Hematopoietic multipotent progenitor cell treated with erythropoietin and hydrocortisone succinate and interleukin-3 and kit ligand, for 4 days (in vitro differentiated cells): ENCODE results near the gene SH3BGR.
A peak's percentile ranks its signal among the peaks of the same experiment; 100 is the strongest.

ENCODE experiments used
- DNase-seq: peaks from one replicate; pipeline ENCODE4 v3.0.0-alpha.2; 2015

SH3BGR gene

GRCh38 chr21:39461419-39461818 lies 9.6 kb downstream of the SH3BGR start:
- no peak for DNase-seq

GRCh38 chr21:39463308-39463707 lies 11.5 kb downstream of the SH3BGR start:
- no peak for DNase-seq

- no peak for DNase-seq
These were observed 14.8 kb downstream of the SH3BGR start for GRCh38 chr21:39466584-39466983.

DNA sequence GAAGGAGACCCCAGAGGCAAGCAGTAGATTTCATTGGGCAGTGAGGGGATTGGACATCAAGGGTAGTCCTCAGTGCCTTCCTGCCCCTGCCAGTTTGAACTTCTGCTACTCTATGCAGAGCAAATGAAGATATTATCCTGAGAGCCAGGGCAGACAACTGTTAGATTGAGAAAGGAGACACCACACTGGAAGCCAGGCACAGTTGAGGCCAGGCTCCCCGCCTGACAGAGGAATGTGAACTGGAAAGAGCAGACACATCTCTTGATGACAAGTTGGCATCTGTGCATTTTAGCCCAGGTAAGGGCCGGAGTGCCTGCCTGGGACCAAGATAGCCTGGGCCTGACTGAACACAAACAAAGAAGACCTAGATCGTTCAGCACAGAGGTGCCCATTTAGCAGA lies 16.0 kb downstream of the SH3BGR start:
- DNase-seq: no peak

DNA sequence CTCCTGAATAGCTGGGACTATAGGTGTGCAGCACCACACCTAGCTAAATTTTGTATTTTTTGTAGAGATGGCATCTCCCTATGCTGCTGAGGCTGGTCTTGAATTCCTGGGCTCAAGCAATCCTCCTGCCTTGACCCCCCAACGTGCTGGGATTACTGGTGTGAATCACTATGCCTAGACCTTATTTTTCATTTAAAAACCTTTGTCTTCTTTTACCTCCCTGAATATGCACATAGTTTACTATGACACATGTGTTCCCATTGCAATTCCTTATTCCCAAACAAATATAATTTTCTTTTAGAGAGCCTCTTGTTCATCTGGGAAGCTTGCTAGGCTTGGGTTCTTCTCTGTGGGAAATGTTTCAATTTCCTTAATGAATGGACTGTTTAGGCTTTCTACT lies 16.8 kb downstream of the SH3BGR start:
- no peak for DNase-seq

DNA sequence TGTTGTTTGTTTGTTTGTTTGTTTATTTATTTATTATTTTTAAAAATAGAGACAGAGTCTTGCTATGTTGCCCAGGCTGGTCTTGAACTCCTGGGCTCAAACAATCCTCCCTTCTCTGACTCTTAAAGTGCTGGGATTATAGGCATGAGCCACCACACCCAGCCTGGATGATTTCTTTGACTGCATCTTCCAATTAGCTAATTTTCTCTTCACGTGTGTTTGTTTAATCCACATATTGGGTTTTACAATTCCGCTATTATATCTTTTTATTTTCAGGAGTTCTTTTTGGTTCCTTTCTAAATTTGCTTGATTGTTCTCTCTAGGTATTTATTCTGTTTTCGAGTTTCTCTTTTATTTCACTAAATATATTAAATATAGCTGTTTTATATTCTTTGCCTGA lies 19.8 kb downstream of the SH3BGR start:
- DNase-seq: no peak

GRCh38 chr21:39472786-39473185 lies 21.0 kb downstream of the SH3BGR start:
- DNase-seq: no peak

DNA sequence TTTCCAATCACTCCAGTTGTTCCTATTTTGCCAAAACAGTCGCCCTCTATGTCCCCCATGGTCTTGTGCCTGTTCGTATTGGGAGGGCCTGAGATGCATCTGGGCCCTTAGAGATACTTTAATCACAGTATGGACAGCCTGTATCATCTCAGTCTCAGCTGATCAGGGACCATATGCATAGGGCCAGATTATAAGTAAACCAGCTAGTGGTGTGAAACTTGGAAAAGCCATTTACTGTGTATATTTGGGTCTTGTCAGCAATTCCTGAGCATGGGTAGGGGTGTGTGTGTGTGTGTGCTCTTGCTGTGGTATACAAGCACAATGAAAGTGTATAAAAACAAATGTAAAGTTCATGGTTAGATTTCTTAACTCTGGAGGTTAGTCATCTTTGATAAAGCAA lies 22.8 kb downstream of the SH3BGR start:
- DNase-seq: no peak

DNA sequence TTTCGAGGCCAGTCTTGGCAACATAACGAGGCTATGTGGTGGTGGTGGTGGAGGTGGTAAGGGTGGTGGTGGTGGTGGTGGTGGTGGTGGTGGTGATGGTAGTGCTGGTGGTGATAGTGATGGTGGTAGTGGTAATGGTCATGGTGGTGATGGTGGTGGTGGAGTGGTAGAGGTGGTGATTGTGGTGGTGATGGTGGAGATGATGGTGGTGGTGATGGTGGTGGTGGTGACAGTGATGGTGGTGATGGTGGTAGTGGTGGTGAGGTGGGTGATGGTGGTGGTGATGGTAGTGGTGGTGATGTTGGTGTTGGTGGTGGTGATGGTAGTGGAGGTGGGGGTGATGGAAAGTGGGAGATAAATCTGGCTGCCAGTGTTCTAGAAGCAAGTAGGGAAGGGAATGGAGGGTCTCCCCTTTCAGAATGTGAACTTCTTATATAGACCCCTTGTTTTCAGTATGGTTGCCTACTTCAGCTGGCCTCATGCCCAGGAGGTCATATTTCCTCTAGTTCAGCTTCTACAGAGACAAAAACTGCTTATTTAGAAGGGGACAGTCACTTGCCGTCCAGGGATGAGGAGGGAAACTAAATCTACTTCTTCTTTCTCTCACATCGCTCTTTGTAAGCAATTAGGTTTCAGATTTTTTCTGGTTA lies 27.5 kb downstream of the SH3BGR start:
- no peak for DNase-seq

DNA sequence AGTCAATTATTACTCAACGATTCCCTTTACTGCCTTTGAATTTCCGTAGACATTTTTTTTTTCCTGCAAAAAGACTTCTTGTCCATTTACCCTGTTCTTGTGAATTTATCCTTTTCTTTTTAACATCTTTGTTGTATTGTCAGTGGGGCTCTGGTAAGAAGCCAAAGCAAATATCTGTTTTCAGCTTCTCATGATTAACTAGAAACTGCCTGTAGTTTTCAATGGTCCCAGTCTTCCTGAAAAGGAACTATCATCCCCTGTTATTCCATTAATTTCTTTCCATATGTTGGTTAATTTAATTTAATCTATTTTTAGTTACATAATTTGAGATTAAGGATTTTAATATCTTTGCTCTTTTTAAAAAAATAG lies 28.0 kb downstream of the SH3BGR start:
- no peak for DNase-seq

DNA sequence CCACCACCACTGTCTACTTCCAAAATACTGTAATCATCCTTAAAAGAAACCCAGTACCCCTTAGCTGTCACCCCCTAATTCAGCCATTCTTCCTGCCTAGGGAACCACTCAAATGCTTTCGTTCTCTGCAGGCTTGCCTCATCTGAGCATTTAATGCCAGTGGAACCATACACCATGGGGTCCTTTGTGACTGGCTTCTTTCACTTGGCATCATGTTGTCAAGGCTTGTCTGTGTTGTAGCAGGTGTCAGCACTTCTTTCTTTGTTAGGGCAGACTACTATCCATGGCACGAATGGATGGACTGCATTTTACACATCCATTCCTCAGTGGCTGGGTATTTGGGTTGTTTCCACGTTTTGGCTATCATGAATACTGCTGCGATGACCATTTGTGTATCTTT lies 28.5 kb downstream of the SH3BGR start:
- no peak for DNase-seq

GRCh38 chr21:39481886-39482285 lies 30.1 kb downstream of the SH3BGR start:
- no peak for DNase-seq

DNA sequence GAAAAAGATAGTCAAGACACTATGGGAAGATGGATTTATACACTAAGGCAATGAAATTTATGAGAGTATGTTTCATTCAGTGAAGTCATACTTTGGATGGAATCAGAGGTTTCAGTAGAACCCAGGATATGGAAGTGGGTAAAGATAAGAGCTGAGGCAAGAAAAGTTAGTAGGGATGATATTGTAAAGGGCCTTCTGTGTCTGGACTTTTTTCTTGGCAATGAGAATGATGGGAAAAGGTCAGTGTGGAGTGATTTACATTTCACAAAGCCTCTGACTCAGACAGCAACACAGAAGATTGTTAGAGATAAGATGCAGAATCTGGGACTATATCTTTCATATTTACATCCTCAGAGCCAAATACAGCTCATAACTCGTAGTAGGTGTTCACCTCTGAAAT lies 32.1 kb downstream of the SH3BGR start:
- no peak for DNase-seq

DNA sequence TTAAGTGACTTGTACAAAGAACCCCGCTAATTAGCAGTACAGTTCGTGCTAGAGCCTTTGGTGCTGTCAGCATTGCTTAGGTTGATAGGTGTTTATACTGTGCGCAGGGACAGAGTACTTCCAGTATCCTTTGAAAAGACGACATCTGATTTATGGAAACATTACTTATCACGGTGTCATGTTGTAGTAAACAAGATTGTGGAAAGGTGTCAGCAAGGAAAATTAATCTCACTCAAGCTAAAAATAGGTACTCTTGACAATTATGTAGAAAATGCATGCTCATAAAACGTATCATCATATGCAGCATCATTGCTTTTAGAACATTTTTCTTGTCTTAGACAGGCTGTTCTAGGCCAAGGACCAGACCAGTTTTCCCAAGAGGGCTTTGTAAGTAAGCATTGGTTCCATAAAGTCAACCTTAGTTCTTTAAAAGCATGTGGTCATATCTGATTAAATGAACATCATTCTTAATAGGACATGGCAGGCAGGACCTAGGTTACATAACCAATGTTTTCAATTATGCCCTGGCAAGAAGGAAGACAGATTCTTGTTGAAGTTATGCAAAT lies 33.0 kb downstream of the SH3BGR start:
- no peak for DNase-seq

DNA sequence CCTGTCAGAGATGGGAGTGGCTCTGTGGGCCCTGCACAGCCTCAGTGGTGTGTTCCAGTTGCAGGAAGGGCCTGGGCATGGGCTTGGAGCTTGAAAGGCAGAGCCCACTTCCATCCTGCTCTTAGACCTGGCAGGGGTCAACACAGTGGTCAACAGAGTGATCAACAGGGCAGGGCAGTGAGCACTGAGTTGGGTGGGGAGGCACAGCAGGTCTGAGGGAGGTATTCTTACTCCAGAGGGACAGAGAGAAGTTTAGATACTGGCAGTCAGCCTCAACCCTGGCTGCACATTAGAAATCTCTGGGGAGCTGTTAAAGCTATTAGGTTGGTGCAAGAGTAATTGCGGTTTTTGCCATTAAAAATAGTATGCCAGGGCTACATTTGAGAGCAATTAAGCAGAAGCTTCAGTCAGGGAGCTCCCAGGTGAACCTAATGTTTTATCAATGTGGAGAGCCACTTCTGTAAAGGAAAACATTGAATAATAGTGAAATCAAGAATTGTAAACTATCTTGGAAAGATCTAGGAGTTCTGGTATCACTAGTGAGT lies 37.7 kb downstream of the SH3BGR start:
- no peak for DNase-seq

GRCh38 chr21:39499156-39499555 lies 47.4 kb downstream of the SH3BGR start:
- DNase-seq: no peak

- no peak for DNase-seq
These were observed 50.9 kb downstream of the SH3BGR start for GRCh38 chr21:39502631-39503030.

DNA sequence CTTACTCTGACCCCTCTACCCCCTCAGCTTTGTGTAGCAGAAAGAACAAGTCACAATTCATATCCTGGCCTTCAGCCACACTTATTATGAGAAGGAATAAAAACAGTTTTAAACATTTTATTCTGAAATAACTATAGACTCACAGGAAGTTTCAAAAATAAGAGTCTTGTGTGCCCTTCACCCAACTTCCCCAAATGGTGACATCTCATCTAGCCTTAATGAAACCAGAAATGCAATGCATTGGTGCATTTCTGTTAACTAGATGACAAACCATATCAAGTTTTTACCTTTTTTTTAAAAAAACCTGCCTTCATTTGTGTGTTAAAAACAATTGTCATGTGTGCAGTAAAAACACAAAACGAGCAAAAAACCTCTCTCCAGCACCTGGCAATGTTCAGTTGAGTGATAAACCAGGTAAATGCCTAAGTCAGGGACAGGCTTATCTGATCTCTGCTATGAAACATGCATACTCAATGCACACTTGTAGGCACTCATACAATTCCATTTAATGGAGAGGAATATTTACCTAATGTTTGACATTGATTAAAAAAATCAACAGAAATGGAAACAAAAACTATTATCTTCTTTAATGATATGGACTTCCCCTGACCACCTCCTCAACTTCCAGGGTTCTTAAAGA lies 51.5 kb downstream of the SH3BGR start:
- DNase-seq: peak; percentile 58

- DNase-seq: no peak
These were observed 52.5 kb downstream of the SH3BGR start for GRCh38 chr21:39504230-39504629.

DNA sequence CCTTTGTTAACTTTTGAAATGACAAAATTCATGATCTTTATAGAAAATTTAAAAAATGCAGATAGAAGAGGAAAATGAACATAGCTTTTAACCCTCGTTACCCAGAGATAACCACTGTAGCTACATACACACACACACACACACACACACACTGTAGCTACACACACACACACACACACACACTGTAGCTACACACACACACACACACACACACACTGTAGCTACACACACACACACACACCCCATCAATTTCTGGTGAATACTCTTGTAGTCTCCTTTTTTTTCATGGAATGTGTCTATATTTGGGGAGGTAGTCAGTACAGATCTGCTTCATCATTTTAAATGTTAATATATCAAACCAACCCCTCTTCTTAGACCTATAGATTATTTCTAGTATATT lies 58.5 kb downstream of the SH3BGR start:
- no peak for DNase-seq

DNA sequence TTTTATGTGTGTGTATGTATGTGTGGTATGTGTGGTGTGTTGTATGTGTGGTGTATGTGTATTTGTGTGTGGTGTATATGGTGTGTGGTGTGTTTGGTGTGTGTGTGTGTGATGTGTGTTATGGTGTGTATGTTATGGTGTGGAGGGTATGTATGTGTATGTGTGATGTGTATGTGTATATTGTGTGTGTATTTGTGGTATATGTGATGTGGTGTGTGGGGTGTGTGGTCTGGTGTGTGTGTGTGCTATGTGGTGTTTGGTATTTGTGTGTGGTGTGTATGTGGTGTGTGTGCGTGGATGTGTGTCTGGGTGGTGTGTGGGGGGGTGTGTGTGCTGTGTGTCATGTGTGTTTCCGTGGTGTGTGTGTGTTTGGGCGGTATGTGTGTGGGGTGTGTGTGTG lies 59.3 kb downstream of the SH3BGR start:
- no peak for DNase-seq

DNA sequence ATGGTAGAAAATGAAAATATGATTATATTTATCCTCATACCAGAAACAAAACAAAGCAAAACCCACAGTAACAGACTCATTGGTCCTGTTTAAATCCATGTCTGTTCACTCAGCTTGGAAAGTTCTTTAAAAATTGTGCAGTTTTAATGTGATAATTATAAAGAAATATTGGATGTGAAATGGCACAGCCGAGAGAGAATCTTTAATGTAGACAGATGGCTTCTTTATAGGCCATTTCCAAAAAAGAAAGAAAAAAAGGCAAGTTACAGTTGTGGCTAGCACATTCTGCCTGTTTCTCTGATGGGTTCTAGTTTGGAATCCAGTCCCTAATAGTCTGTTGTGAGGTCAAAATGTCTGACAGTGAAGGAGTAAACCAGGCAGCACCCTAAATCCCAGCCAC lies 62.0 kb downstream of the SH3BGR start:
- no peak for DNase-seq

DNA sequence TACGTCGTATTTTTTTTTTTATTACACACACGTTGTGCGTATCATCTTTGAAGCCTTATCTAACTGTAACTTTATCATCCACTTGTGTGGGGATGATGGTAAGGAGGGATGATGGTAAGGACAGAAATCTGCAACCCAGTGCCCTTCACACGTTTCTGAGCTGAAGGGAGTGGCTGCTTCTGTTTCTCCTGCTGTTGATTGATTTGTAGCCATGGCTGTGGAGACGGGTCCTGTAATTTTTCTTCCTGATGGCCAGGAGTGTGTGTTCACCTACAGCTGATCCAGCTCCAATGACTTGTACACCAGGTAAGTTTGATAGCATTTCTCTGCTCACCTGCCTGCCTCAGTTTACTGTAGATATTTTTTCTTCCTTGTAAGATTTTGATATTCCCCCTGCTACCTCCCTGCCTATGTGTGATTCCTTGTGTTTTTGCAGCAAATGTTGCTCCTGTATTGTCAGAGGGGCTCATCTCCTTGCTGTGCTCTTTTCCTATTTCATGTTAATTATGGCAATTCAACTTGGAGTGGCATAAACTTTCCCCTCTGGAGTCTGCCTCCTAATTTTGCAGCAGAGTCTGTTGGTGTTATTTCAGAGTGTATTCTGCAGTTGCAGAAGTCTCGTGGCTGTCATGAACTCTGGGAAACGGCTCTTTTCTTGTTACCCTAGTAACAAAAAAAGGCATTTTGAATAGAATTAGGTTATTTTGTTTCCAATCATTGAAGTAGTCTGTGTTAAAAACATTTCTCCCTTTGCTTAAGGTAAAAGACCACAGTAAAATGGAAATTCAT lies 64.1 kb downstream of the SH3BGR start:
- no peak for DNase-seq
